ENCODE results near the gene CBX4.

Gene CBX4

GRCh38 chr17:79839356-79840268 lies at the start of gene CBX4:
CBX4 (minus strand) TSS chr17:79839440; CDS start chr17:79839251, 189 bp downstream.
- DNase-seq, result peak; percentile 85

- DNase-seq, result no peak
Measured at GRCh38 chr17:79888009-79888540, 48.8 kb upstream of the CBX4 start.

- no peak for DNase-seq
Measured at GRCh38 chr17:79887451-79887991, 48.3 kb upstream of the CBX4 start.

GRCh38 chr17:79883202-79883601 lies 44.0 kb upstream of the CBX4 start:
- DNase-seq, result no peak

GRCh38 chr17:79878329-79878947 lies 39.2 kb upstream of the CBX4 start:
- DNase-seq, result no peak

GRCh38 chr17:79877041-79877440 lies 37.8 kb upstream of the CBX4 start:
- DNase-seq, result no peak

GRCh38 chr17:79875511-79875910 lies 36.3 kb upstream of the CBX4 start:
- no peak for DNase-seq

- DNase-seq, result peak; percentile 27
Measured at GRCh38 chr17:79874329-79874981, 35.2 kb upstream of the CBX4 start.

GRCh38 chr17:79873583-79873982 lies 34.3 kb upstream of the CBX4 start:
- no peak for DNase-seq

- DNase-seq, result no peak
Measured at GRCh38 chr17:79872762-79873161, 33.5 kb upstream of the CBX4 start.

- DNase-seq, result no peak
Measured at GRCh38 chr17:79871131-79871530, 31.9 kb upstream of the CBX4 start.

GRCh38 chr17:79870540-79870939 lies 31.3 kb upstream of the CBX4 start:
- DNase-seq, result no peak

- DNase-seq, result no peak
Measured at GRCh38 chr17:79866791-79867518, 27.7 kb upstream of the CBX4 start.

GRCh38 chr17:79865351-79866210 lies 26.3 kb upstream of the CBX4 start:
- DNase-seq, result no peak

- no peak for DNase-seq
Measured at GRCh38 chr17:79864617-79865250, 25.5 kb upstream of the CBX4 start.

GRCh38 chr17:79864147-79864546 lies 24.9 kb upstream of the CBX4 start:
- no peak for DNase-seq

GRCh38 chr17:79862771-79863440 lies 23.7 kb upstream of the CBX4 start:
- DNase-seq, result no peak

GRCh38 chr17:79862238-79862637 lies 23.0 kb upstream of the CBX4 start:
- DNase-seq, result no peak

- DNase-seq, result no peak
Measured at GRCh38 chr17:79861413-79862216, 22.4 kb upstream of the CBX4 start.
